MM.1S (cell line): ENCODE results near the gene BCKDK.

Source experiments
- DNase-seq: peaks from one replicate; pipeline ENCODE4 v3.0.0-alpha.2; 2015
- H2AFZ ChIP-seq: fragments of 300-600 bp; sonication (generic); 2 replicates; pipeline ENCODE4 v1.6.0; 2016; ENCODE audit warnings: antibody characterized with exemption, low read length
- H3F3A ChIP-seq: fragments of 300-600 bp; sonication (generic); 2 replicates; pipeline ENCODE4 v1.6.1; 2016; ENCODE audit warnings: mild to moderate bottlenecking, antibody characterized with exemption, low read length, moderate library complexity, mixed read lengths; ENCODE audit not compliant: insufficient read depth
- H3K27ac ChIP-seq: fragments of 300-600 bp; sonication (generic); 2 replicates; pipeline ENCODE4 v1.5.1; 2016; ENCODE audit warnings: mild to moderate bottlenecking, low read length
- H3K27me3 ChIP-seq: fragments of 300-600 bp; sonication (generic); replicated peaks from 2 replicates; pipeline ENCODE4 v1.6.0; 2016; ENCODE audit warnings: low read length; ENCODE audit not compliant: insufficient read depth
- H3K36me3 ChIP-seq: fragments of 300-600 bp; sonication (generic); replicated peaks from 2 replicates; pipeline ENCODE4 v1.6.1; 2016; ENCODE audit warnings: mild to moderate bottlenecking, low read length, mixed read lengths; ENCODE audit not compliant: insufficient read depth
- H3K4me1 ChIP-seq: fragments of 300-600 bp; sonication (generic); 2 replicates; pipeline ENCODE4 v1.6.1; 2016; ENCODE audit warnings: low read length, mixed read lengths
- H3K4me2 ChIP-seq: fragments of 300-600 bp; sonication (generic); 2 replicates; pipeline ENCODE4 v1.6.0; 2016; ENCODE audit warnings: low read depth, low read length
- H3K4me3 ChIP-seq: fragments of 300-600 bp; sonication (generic); 2 replicates; pipeline ENCODE4 v1.5.1; 2016; ENCODE audit warnings: low read length, mixed read lengths
- H3K79me2 ChIP-seq: fragments of 300-600 bp; sonication (generic); 2 replicates; pipeline ENCODE4 v1.6.1; 2016; ENCODE audit warnings: mixed run types, low read length, mixed read lengths
- H3K9ac ChIP-seq: fragments of 300-600 bp; sonication (generic); 2 replicates; pipeline ENCODE4 v1.6.1; 2016; ENCODE audit warnings: low read length, mixed read lengths
- H3K9me2 ChIP-seq: fragments of 300-600 bp; sonication (generic); replicated peaks from 2 replicates; pipeline ENCODE4 v1.6.1; 2016; ENCODE audit warnings: mild to moderate bottlenecking, low read length, mixed read lengths; ENCODE audit not compliant: insufficient read depth
- H3K9me3 ChIP-seq: fragments of 300-600 bp; sonication (generic); replicated peaks from 2 replicates; pipeline ENCODE4 v1.6.1; 2016; ENCODE audit warnings: mild to moderate bottlenecking, low read length, mixed read lengths; ENCODE audit not compliant: insufficient read depth
- H4K20me1 ChIP-seq: fragments of 300-600 bp; sonication (generic); 2 replicates; pipeline ENCODE4 v1.6.1; 2016; ENCODE audit warnings: mild to moderate bottlenecking, low read length, moderate library complexity, mixed read lengths; ENCODE audit not compliant: insufficient read depth
- EZH2 ChIP-seq: fragments of 300-600 bp; sonication (generic); optimal IDR thresholded peaks from 2 replicates; pipeline ENCODE3; 2017; ENCODE audit warnings: low read depth, mild to moderate bottlenecking, antibody characterized with exemption, low read length, mixed read lengths
- EZH2phosphoT487 ChIP-seq: fragments of 300-600 bp; sonication (generic); IDR thresholded peaks from 2 replicates; pipeline ENCODE4 v1.6.1; 2018; ENCODE audit warnings: antibody characterized with exemption, low read length
- TF ChIP-seq, protein P1 (sequence below): fragments of 300-600 bp; sonication (generic); IDR thresholded peaks from 2 replicates; pipeline ENCODE4 v1.5.1; 2016; ENCODE audit warnings: antibody characterized with exemption, low read length, mixed read lengths

Gene BCKDK

DNA sequence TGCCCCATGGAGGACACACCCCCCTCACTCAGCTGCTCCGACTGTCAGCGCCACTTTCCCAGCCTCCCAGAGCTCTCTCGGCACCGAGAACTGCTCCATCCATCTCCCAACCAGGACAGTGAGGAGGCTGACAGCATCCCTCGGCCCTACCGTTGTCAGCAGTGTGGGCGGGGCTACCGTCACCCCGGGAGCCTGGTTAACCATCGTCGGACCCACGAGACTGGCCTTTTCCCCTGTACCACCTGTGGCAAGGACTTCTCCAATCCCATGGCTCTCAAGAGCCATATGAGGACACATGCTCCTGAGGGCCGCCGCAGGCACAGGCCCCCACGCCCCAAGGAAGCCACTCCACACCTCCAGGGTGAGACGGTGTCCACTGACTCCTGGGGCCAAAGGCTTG lies 31.9 kb upstream of the BCKDK start:
- Histone ChIP-seq H3K4me1 (peaks cover 9% of the 10 kb centered on the region; the same call in 1 of the 2 replicates), H4K20me1 (no peaks in the 10 kb centered on the region), H3K27me3 (no peaks in the 10 kb centered on the region), H3K4me3 (no peak overlapping the region), H3K79me2 (peaks cover 79% of the 10 kb centered on the region), H2AFZ (no peak overlapping the region), H3K9me2 (no peaks in the 10 kb centered on the region), H3K36me3 (no peaks in the 10 kb centered on the region), H3F3A (peaks cover 6% of the 10 kb centered on the region), H3K27ac (no peak overlapping the region), H3K9ac (no peak overlapping the region), H3K4me2 (no peak overlapping the region), H3K9me3 (no peaks in the 10 kb centered on the region)
- TF ChIP-seq, protein P1, sequence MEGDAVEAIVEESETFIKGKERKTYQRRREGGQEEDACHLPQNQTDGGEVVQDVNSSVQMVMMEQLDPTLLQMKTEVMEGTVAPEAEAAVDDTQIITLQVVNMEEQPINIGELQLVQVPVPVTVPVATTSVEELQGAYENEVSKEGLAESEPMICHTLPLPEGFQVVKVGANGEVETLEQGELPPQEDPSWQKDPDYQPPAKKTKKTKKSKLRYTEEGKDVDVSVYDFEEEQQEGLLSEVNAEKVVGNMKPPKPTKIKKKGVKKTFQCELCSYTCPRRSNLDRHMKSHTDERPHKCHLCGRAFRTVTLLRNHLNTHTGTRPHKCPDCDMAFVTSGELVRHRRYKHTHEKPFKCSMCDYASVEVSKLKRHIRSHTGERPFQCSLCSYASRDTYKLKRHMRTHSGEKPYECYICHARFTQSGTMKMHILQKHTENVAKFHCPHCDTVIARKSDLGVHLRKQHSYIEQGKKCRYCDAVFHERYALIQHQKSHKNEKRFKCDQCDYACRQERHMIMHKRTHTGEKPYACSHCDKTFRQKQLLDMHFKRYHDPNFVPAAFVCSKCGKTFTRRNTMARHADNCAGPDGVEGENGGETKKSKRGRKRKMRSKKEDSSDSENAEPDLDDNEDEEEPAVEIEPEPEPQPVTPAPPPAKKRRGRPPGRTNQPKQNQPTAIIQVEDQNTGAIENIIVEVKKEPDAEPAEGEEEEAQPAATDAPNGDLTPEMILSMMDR: no peak
- no peak for TF ChIP-seq EZH2phosphoT487
- TF ChIP-seq EZH2: no peak
- DNase-seq: no peak

DNA sequence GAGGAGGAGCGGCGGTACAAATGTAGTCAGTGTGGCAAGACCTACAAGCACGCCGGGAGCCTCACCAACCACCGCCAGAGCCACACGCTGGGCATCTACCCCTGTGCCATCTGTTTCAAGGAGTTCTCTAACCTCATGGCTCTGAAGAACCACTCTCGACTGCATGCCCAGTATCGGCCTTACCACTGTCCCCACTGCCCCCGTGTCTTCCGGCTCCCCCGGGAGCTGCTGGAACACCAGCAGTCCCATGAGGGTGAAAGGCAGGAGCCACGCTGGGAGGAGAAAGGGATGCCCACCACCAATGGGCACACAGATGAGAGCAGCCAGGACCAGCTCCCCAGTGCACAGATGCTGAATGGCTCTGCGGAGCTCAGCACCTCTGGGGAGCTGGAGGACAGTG lies 31.2 kb upstream of the BCKDK start:
- H3K79me2 ChIP-seq: peaks cover 72% of the 10 kb centered on the region
- H3K9me3 ChIP-seq: no peaks in the 10 kb centered on the region
- no peaks in the 10 kb centered on the region for H4K20me1 ChIP-seq
- H3K9me2 ChIP-seq: no peaks in the 10 kb centered on the region
- no peaks in the 10 kb centered on the region for H3K36me3 ChIP-seq
- H3K4me1 ChIP-seq: peaks cover 4% of the 10 kb centered on the region; the same call in 1 of the 2 replicates
- no peak for DNase-seq
- H3K4me2 ChIP-seq: no peak overlapping the region
- H3F3A ChIP-seq: peaks cover 6% of the 10 kb centered on the region
- no peaks in the 10 kb centered on the region for H3K27me3 ChIP-seq
- no peak overlapping the region for H2AFZ ChIP-seq
- H3K4me3 ChIP-seq: no peak overlapping the region
- no peak overlapping the region for H3K9ac ChIP-seq
- no peak for TF ChIP-seq EZH2
- TF ChIP-seq, protein P1: no peak
- TF ChIP-seq EZH2phosphoT487: no peak
- no peak overlapping the region for H3K27ac ChIP-seq

DNA sequence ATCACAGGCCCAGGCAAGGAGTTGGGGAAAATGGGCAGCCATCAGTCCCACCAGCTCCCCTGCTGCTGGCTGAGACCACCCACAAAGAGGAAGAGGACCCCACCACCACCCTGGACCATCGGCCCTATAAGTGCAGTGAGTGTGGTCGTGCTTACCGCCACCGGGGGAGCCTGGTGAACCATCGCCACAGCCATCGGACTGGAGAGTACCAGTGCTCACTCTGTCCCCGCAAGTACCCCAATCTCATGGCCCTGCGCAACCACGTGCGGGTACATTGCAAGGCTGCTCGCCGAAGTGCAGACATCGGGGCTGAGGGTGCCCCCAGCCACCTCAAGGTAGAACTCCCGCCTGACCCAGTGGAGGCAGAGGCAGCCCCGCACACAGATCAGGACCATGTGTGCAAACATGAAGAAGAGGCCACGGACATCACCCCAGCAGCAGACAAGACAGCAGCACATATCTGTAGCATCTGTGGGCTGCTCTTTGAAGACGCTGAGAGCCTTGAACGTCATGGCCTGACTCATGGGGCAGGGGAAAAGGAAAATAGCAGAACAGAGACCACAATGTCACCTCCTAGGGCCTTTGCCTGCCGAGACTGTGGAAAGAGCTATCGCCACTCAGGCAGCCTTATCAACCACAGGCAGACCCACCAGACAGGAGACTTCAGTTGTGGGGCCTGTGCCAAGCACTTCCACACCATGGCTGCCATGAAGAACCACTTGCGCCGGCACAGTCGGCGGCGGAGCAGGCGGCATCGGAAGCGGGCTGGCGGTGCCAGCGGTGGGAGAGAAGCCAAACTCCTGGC lies 30.4 kb upstream of the BCKDK start:
- Histone ChIP-seq H3K4me2 (no peak overlapping the region), H4K20me1 (no peaks in the 10 kb centered on the region), H3K36me3 (no peaks in the 10 kb centered on the region), H3K9me3 (no peaks in the 10 kb centered on the region), H3K4me1 (no peaks in the 10 kb centered on the region), H3K79me2 (peaks cover 65% of the 10 kb centered on the region), H3K9ac (no peak overlapping the region), H3K27ac (no peak overlapping the region), H3K9me2 (no peaks in the 10 kb centered on the region), H2AFZ (no peak overlapping the region), H3K27me3 (no peaks in the 10 kb centered on the region), H3K4me3 (no peak overlapping the region), H3F3A (peaks cover 9% of the 10 kb centered on the region)
- TF ChIP-seq EZH2phosphoT487 (no peak), EZH2 (no peak)
- TF ChIP-seq, protein P1: no peak
- no peak for DNase-seq
